ENCODE data around the gene KLHL29. TPM values are rescaled to one million over a fixed set of nuclear protein-coding genes. Genes with fewer than 3 reads are reported as not detected.

Gene KLHL29
- total and polyA plus RNA-seq, 5 donors: 1.7 to 4.0 (median 2.0) TPM

- H3K9me3 ChIP-seq (ENCODE audit: control insufficient read depth, low read length): no peaks in the 10 kb centered on the region
- H3K27me3 ChIP-seq (ENCODE audit: control insufficient read depth, insufficient read depth): no peaks in the 10 kb centered on the region
- intact Hi-C loops (cut with DNase I): loop anchor here in 1 of 4 donors (10.0 kb wide), 1 partner anchor 133 kb away; no protein-coding TSS in a partner anchor
- H3K27ac ChIP-seq (ENCODE audit: low read length): no peak overlapping the region
- H3K4me1 ChIP-seq (ENCODE audit: control insufficient read depth, insufficient read depth, low read length): no peaks in the 10 kb centered on the region
- H3K4me3 ChIP-seq (ENCODE audit: low read length): no peak overlapping the region
- no peak for DNase-seq
- 80% methylated on average over 11 of the region's 11 CpGs for WGBS
- no peak for ATAC-seq
Observed at GRCh38 chr2:23631389-23631788, 246.4 kb downstream of the KLHL29 start.

DNA sequence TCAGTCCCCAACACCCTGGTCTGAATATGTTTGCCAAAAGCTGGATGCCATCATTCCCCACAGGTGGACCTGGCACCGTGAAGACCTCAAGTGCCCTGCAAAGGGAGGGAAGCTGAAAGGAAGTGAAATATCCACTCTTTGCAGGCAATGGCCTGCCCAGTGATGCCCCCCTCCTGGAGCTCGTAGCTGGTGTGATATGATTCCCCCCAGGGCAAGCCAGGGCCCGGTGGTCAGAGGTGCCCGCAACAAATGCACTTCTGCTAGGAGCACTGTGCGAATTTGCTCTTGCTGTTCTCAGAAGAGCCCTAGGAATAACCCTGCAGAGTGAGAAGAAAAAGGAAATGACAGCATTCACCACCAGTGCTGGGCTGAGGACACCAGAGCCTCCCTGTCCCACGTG is 247.4 kb downstream of the KLHL29 start:
- Histone ChIP-seq H3K4me1 (ENCODE audit: control insufficient read depth, insufficient read depth, low read length) (peaks cover 3% of the 10 kb centered on the region), H3K9me3 (ENCODE audit: control insufficient read depth, low read length) (no peaks in the 10 kb centered on the region), H3K4me3 (ENCODE audit: low read length) (no peak overlapping the region), H3K27me3 (ENCODE audit: control insufficient read depth, insufficient read depth) (no peaks in the 10 kb centered on the region), H3K27ac (ENCODE audit: low read length) (no peak overlapping the region)
- DNase-seq (no peak), ATAC-seq (no peak)
- intact Hi-C loops (cut with DNase I): loop anchor here in 1 of 4 donors (10.0 kb wide), 1 partner anchor 132 kb away; no protein-coding TSS in a partner anchor
- 70% methylated on average over 6 of the region's 6 CpGs for WGBS

DNA sequence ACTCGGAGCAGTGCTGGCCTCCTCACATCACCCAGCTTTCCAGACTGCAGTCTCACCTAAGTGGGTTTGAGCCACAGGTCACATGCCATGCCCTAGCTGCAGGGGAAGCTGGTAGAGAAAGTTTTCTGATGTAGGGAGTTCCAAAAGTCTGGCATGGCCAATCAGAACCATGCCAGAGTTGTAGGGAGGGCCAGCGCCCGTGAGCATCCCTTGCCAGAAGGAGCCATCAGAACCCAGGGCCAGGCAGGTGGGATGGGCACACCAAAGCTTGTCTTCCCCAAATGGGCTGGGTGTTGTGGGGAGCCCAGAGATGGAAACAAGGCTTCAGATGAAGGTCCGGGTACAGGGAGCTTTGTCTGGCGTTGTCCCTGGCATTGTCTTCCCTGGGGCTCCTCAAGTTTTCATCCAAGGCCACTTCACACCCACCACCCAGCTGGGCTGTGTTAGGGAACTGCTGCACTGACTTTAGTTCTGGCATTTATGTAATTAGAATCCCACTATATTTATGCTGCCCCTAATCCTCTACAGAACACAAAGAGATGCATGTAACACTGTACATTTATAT is 247.9 kb downstream of the KLHL29 start:
- WGBS: 94% methylated on average over 5 of the region's 5 CpGs
- DNase-seq (no peak), ATAC-seq (no peak)
- no peaks in the 10 kb centered on the region for H3K27me3 ChIP-seq (ENCODE audit: control insufficient read depth, insufficient read depth)
- peaks cover 8% of the 10 kb centered on the region for H3K4me1 ChIP-seq (ENCODE audit: control insufficient read depth, insufficient read depth, low read length)
- intact Hi-C loops (cut with DNase I): loop anchor here in 1 of 4 donors (10.0 kb wide), 1 partner anchor 132 kb away; no protein-coding TSS in a partner anchor
- H3K27ac ChIP-seq (ENCODE audit: low read length): no peak overlapping the region
- no peak overlapping the region for H3K4me3 ChIP-seq (ENCODE audit: low read length)
- H3K9me3 ChIP-seq (ENCODE audit: control insufficient read depth, low read length): no peaks in the 10 kb centered on the region

DNA sequence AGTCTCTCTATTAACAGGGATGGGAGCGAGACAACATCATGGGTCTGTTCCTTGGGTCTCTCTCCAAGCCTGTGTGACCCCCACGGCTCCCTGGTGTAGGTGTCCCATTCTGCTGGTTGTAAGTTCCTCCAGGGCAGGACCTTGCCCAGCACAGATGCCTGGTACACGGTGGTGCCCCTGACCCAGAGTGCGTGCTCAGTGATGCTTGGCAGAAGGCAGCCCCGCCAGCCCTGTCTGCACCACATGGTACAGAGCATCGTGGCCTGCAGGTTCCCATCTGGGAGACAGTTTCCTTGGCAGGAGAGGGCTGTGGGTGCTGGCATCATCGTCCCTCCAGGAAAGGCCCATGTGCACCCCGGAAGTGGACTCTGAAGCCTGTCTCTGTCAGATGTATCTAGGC is 249.0 kb downstream of the KLHL29 start:
- DNase-seq: peak in 1 of 3 donors; percentile 20
- WGBS: 92% methylated on average over 8 of the region's 8 CpGs
- Histone ChIP-seq H3K27me3 (ENCODE audit: control insufficient read depth, insufficient read depth) (no peaks in the 10 kb centered on the region), H3K4me1 (ENCODE audit: control insufficient read depth, insufficient read depth, low read length) (peaks cover 8% of the 10 kb centered on the region), H3K27ac (ENCODE audit: low read length) (no peak overlapping the region), H3K9me3 (ENCODE audit: control insufficient read depth, low read length) (no peaks in the 10 kb centered on the region), H3K4me3 (ENCODE audit: low read length) (no peak overlapping the region)
- intact Hi-C loops (cut with DNase I): loop anchor here in 1 of 4 donors (10.0 kb wide), 1 partner anchor 131 kb away; no protein-coding TSS in a partner anchor
- ATAC-seq: no peak

- no peak overlapping the region for H3K4me3 ChIP-seq (ENCODE audit: low read length)
- no peak overlapping the region for H3K27ac ChIP-seq (ENCODE audit: low read length)
- WGBS: 90% methylated on average over 23 of the region's 23 CpGs
- ATAC-seq (no peak), DNase-seq (peak in 1 of 3 donors; percentile 42)
- H3K9me3 ChIP-seq (ENCODE audit: control insufficient read depth, low read length): no peaks in the 10 kb centered on the region
- intact Hi-C loops (cut with DNase I): loop anchor here in 1 of 4 donors (10.0 kb wide), 1 partner anchor 129 kb away; no protein-coding TSS in a partner anchor
- H3K27me3 ChIP-seq (ENCODE audit: control insufficient read depth, insufficient read depth): no peaks in the 10 kb centered on the region
- peaks cover 8% of the 10 kb centered on the region for H3K4me1 ChIP-seq (ENCODE audit: control insufficient read depth, insufficient read depth, low read length)
Observed at GRCh38 chr2:23635442-23636340, 250.7 kb downstream of the KLHL29 start.

GRCh38 chr2:23636426-23636825 is 251.4 kb downstream of the KLHL29 start:
- peak in 2 of 3 donors; percentile 47 to 81 for DNase-seq
- Histone ChIP-seq H3K27me3 (ENCODE audit: control insufficient read depth, insufficient read depth) (no peaks in the 10 kb centered on the region), H3K9me3 (ENCODE audit: control insufficient read depth, low read length) (no peaks in the 10 kb centered on the region), H3K4me3 (ENCODE audit: low read length) (no peak overlapping the region), H3K4me1 (ENCODE audit: control insufficient read depth, insufficient read depth, low read length) (peaks cover 8% of the 10 kb centered on the region), H3K27ac (ENCODE audit: low read length) (no peak overlapping the region)
- intact Hi-C loops (cut with DNase I): loop anchor here in 1 of 4 donors (10.0 kb wide), 1 partner anchor 128 kb away; no protein-coding TSS in a partner anchor
- WGBS: 50% methylated on average over 11 of the region's 11 CpGs
- ATAC-seq: peak; percentile 71 to 80

- Histone ChIP-seq H3K9me3 (ENCODE audit: control insufficient read depth, low read length) (no peaks in the 10 kb centered on the region), H3K27me3 (ENCODE audit: control insufficient read depth, insufficient read depth) (no peaks in the 10 kb centered on the region), H3K27ac (ENCODE audit: low read length) (peak overlapping the region; percentile 45), H3K4me3 (ENCODE audit: low read length) (no peak overlapping the region), H3K4me1 (ENCODE audit: control insufficient read depth, insufficient read depth, low read length) (peaks cover 8% of the 10 kb centered on the region)
- WGBS: 35% methylated on average over 14 of the region's 14 CpGs
- ATAC-seq (peak; percentile 71 to 87), DNase-seq (peak in 2 of 3 donors; percentile 61 to 77)
- intact Hi-C loops (cut with DNase I): loop anchor here in 1 of 4 donors (10.0 kb wide), 1 partner anchor 128 kb away; no protein-coding TSS in a partner anchor
Observed at GRCh38 chr2:23637011-23637778, 252.2 kb downstream of the KLHL29 start.

GRCh38 chr2:23639406-23639982 is 254.5 kb downstream of the KLHL29 start:
- Histone ChIP-seq H3K4me1 (ENCODE audit: control insufficient read depth, insufficient read depth, low read length) (peaks cover 8% of the 10 kb centered on the region), H3K27ac (ENCODE audit: low read length) (no peak overlapping the region), H3K4me3 (ENCODE audit: low read length) (no peak overlapping the region), H3K9me3 (ENCODE audit: control insufficient read depth, low read length) (no peaks in the 10 kb centered on the region), H3K27me3 (ENCODE audit: control insufficient read depth, insufficient read depth) (no peaks in the 10 kb centered on the region)
- WGBS: 92% methylated on average over 6 of the region's 6 CpGs
- ATAC-seq (no peak), DNase-seq (no peak)
- intact Hi-C loops (cut with DNase I): loop anchor here in 1 of 4 donors (10.0 kb wide), 1 partner anchor 125 kb away; no protein-coding TSS in a partner anchor

- Histone ChIP-seq H3K4me3 (ENCODE audit: low read length) (no peak overlapping the region), H3K4me1 (ENCODE audit: control insufficient read depth, insufficient read depth, low read length) (peaks cover 8% of the 10 kb centered on the region), H3K27ac (ENCODE audit: low read length) (no peak overlapping the region), H3K27me3 (ENCODE audit: control insufficient read depth, insufficient read depth) (no peaks in the 10 kb centered on the region), H3K9me3 (ENCODE audit: control insufficient read depth, low read length) (no peaks in the 10 kb centered on the region)
- WGBS: 98% methylated on average over 9 of the region's 9 CpGs
- ATAC-seq: no peak
- DNase-seq: no peak
- intact Hi-C loops (cut with DNase I): no loop called here
Observed at GRCh38 chr2:23640711-23641110, 255.7 kb downstream of the KLHL29 start.

DNA sequence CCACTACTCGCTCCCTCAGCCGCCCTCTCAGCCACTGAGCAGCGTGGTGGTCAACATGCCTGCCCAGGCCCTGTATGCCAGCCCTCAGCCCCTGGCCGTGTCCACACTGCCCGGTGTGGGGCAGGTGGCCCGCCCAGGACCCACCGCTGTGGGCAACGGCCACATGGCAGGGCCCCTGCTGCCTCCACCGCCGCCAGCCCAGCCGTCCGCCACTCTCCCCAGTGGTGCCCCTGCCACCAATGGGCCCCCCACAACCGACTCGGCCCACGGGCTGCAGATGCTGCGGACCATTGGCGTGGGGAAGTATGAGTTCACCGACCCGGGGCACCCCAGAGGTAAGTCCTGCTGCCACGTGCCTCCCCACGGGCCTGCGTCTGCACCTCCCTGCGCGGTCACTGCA is 257.5 kb downstream of the KLHL29 start:
- Histone ChIP-seq H3K27ac (ENCODE audit: low read length) (no peak overlapping the region), H3K27me3 (ENCODE audit: control insufficient read depth, insufficient read depth) (no peaks in the 10 kb centered on the region), H3K4me1 (ENCODE audit: control insufficient read depth, insufficient read depth, low read length) (peaks cover 3% of the 10 kb centered on the region), H3K9me3 (ENCODE audit: control insufficient read depth, low read length) (no peaks in the 10 kb centered on the region), H3K4me3 (ENCODE audit: low read length) (no peak overlapping the region)
- DNase-seq (no peak), ATAC-seq (no peak)
- 98% methylated on average over 24 of the region's 24 CpGs for WGBS
- intact Hi-C loops (cut with DNase I): no loop called here
